Right lung (tissue), 5 donors: Measurements from ENCODE around the gene BPIFA2. TPM values are rescaled to one million over a fixed set of nuclear protein-coding genes. Genes with fewer than 3 reads are reported as not detected.
A peak's percentile ranks its signal among the peaks of the same experiment; 100 is the strongest.

Experiments used
- DNase-seq, 2 donors: peaks; one replicate each; pipeline ENCODE4 v3.0.0-alpha.2; 2013
- polyA plus RNA-seq, 5 donors: library from polyadenylated mRNA; unstranded; fragments of 120-200 nt; gene quantifications; one replicate each; pipeline versions ENCODE4 v1.2.1 to v1.2.3, GENCODE V29; 2013; ENCODE audit warnings: inconsistent platforms in 1 of 5, low replicate concordance in 1 of 5; ENCODE audit not compliant: insufficient read length in 5 of 5, insufficient read depth in 1 of 5

BPIFA2 gene
- polyA plus RNA-seq, 5 donors = not detected

DNA sequence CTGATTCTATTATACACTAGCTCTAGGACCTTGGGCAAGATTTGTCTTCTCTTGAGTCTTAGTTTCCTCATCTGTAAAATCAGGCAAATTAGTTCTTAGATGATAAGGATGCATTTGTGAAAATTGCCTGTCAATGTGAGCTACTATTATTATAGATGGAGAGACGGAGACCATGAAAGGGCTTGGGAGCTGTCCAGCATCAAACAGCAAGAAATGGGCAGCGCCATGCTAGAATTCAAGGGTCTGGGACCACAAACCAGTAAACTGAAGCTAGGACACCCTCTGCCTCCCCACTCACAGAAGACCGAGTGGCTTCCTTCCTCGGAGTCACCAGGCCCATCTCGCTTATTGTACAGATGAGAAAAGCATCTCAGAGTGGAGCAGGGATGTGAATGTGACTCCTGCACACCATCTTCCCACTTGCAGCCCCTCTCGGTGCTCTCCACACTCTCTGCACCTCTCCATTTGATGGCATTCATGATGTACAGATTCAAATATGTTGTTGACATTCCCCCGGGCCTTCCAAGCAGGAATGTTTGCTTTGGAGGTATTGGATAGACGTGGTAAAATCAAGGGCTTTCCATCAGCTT is 25.0 kb downstream of the BPIFA2 start:
- no peak for DNase-seq

GRCh38 chr20:33199026-33199425 is 31.1 kb downstream of the BPIFA2 start:
- DNase-seq = no peak

DNA sequence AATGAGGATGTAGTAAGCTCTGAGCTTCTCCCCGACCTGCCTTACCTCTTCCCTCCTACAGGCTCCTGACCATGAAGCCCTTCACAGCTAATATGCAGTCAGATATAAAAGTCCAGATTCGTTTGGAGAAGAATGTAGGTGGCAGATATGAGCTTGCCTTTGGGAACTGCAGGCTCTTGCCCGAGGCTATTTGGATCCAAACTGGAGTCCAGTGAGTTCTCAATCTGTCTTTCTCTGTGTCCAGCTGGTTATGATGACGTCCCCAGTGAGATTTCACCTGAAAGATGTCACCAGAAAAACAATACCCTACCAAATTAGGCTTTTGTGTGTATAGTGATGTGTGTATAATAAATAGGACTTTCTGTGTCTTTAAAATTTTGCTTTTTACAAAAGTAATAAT is 34.5 kb downstream of the BPIFA2 start:
- DNase-seq = no peak

DNA sequence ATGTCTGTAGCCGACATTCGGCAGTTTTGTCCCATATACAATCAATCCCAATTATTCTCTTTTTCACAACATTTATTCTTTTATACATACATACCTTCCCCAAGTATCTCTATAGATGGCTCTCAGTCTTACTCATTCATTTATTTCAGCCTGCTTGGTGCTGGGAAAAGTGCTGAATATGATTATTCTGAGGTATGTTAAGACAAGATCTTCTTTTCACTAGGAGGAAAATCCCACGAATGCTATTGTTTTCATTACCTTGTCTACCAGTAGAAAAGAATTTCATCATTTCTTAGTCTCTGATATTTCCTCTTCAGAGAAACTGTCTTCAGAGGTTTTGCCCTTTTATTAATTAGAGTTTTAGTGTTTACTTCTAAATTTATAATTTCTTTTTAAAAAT is 35.5 kb downstream of the BPIFA2 start:
- no peak for DNase-seq

DNA sequence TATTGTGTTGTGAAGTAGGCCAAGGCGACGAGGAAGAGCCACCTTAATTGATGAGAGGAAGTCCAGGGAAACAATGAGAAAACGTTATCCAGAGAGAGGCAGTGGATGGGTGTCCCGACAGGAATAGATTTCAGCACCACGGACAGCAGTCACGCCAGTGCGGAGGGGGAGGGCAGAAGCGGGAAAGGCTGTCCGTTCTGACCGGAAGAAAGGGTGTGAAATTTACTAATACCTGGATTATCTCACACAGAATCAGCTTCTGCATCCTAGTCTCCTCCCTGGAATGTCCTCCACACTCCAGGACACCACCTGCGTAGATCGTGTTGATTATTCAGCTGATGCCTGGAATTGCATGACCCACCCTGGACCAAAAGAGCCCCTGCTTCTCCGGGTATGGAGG is 41.8 kb downstream of the BPIFA2 start:
- DNase-seq = peak; percentile 34 to 63

DNA sequence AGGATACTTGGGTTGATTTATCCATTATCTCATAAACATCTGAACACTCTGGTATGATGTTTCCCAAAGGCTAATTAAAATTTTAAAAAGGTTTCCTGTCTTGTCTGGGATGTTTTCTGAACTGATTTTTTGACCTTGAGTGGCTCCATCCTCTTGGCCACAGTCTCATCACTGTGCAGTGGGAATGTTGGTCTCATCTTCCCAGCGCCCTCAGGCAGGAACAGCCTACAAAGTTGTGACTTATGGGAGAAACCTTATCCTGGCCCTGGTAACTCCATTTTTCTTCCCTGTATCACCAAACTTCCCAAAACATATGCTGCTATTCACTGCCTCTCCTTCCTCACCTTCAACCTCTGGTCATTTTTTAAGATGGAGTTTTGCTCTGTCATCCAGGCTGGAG is 42.4 kb downstream of the BPIFA2 start:
- no peak for DNase-seq

GRCh38 chr20:33211817-33212424 is 44.0 kb downstream of the BPIFA2 start:
- peak in 1 of 2 donors; percentile 20 for DNase-seq

DNA sequence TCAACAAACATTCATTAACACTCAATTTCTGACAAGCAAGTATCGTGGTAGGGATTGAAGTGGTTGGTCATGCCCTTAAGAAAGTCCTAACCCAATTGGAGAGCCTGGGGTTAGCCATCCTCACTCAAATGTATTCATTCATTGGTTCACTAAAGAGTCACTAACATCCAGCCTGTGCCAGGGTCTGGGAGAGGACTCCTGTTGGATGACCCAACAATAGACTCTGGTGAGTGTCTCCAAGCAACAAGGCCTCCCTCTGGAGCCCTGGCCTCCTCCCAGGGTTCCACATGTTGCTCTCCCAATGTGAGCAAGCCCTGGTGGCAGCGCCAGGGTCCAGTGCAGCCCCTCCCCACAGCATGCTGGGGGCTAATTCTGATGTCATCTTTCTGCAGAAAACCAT is 49.1 kb downstream of the BPIFA2 start, which contains the start of gene BPIFA3:
TSS of gene BPIFA3 (plus strand) at position 301 of the 400 bp plus-strand sequence. CDS start 185 bp downstream, outside the sequence.
- DNase-seq = no peak

DNA sequence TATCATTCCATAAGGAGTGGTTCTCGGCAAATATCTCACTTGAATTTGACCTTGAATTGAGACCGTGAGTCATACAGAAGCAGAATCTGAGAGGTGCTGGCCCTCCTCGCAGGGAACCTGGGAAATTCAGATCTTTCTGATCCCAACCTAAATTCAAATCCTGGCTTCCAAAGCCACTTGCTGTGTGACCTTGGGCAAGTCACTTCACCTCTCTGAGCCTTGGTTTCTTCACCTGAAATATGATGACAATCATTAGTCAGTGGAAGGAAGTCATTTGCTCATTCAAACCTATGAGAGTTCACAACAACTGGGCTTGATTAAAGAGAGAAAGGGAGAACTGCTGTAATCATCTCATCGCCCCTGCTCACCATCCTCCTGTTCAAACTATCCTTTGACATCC is 56.4 kb downstream of the BPIFA2 start:
- DNase-seq = no peak

GRCh38 chr20:33229843-33230242 is 61.9 kb downstream of the BPIFA2 start:
- no peak for DNase-seq

Other genes with a start within 250 kb of the BPIFA2 start
- gene SUN5, start 163.7 kb upstream of the BPIFA2 start, polyA plus RNA-seq = not detected
- gene BPIFB2, start 160.5 kb upstream of the BPIFA2 start, polyA plus RNA-seq = not detected
- gene BPIFB6, start 136.5 kb upstream of the BPIFA2 start, polyA plus RNA-seq = not detected
- not detected for gene BPIFB3, start 114.3 kb upstream of the BPIFA2 start, polyA plus RNA-seq
- gene BPIFB4, start 88.5 kb upstream of the BPIFA2 start, polyA plus RNA-seq = not detected
- not detected for gene BPIFA3, start 49.2 kb downstream of the BPIFA2 start, polyA plus RNA-seq
- gene BPIFA1, start 67.8 kb downstream of the BPIFA2 start, polyA plus RNA-seq = not detected
- gene BPIFB1, start 115.1 kb downstream of the BPIFA2 start, polyA plus RNA-seq = under 1 TPM in 3 of 5 donors, not detected in 2; 0.07 to 0.09 (median 0.08) TPM
- gene CDK5RAP1, start 233.4 kb downstream of the BPIFA2 start, polyA plus RNA-seq = 10 to 100 TPM; 33.2 to 39.0 (median 34.3) TPM